Thoracic aorta (tissue), 2 donors: ENCODE measurements around the gene USP47. TPM values are rescaled to one million over a fixed set of nuclear protein-coding genes. Genes with fewer than 3 reads are reported as not detected.

Experiments
- ATAC-seq: fragments of 150-250 bp; one replicate; pipeline ENCODE4 v1.8.0; 2017; ENCODE audit warnings: low read depth; ENCODE audit not compliant: insufficient number of reproducible peaks, low FRiP score
- DNase-seq: peaks from one replicate; pipeline ENCODE4 v3.0.0-alpha.2; 2020; ENCODE audit warnings: low spot score
- H3K27ac ChIP-seq, 2 donors: fragments of 200-600 bp; sonication (generic); 1 replicate in 1 of 2; 2 replicates in 1 of 2; pipeline ENCODE4 v1.5.1; 2016; ENCODE audit warnings: mild to moderate bottlenecking in 2 of 2, moderate library complexity in 2 of 2
- H3K27me3 ChIP-seq: fragments of 200-600 bp; sonication (generic); replicated peaks from 2 replicates; pipeline ENCODE4 v1.6.0; 2016; ENCODE audit warnings: mild to moderate bottlenecking; ENCODE audit not compliant: insufficient read depth
- H3K36me3 ChIP-seq: fragments of 200-600 bp; sonication (generic); one replicate; pipeline ENCODE4 v1.5.1; 2016
- H3K4me1 ChIP-seq, 2 donors: fragments of 200-600 bp; sonication (generic); 1 replicate in 1 of 2; 2 replicates in 1 of 2; pipeline versions ENCODE4 v1.5.1 to v1.6.0; 2016; ENCODE audit warnings: low read depth in 2 of 2, mild to moderate bottlenecking in 1 of 2; ENCODE audit not compliant: control insufficient read depth in 1 of 2
- H3K4me3 ChIP-seq: fragments of 200-600 bp; sonication (generic); 2 replicates; pipeline ENCODE4 v1.5.1; 2016; ENCODE audit warnings: mild to moderate bottlenecking
- H3K9me3 ChIP-seq: fragments of 200-600 bp; sonication (generic); 2 replicates; pipeline ENCODE4 v1.5.1; 2016
- total RNA-seq, 2 donors: library from RNA; depleted of rRNA; stranded (reverse); fragments of >200 nt; gene quantifications; one replicate each; pipeline versions ENCODE4 v1.1.0 to v1.2.3, GENCODE V29; 2016
- TF ChIP-seq, protein P1 (sequence below): fragments of 200-600 bp; sonication (generic); IDR thresholded peaks from one replicate; pipeline ENCODE4 v1.5.1; 2019; ENCODE audit warnings: antibody characterized with exemption

Gene USP47
- total RNA-seq, 2 donors from 2014 or later, result 55.0 to 86.4 TPM

DNA sequence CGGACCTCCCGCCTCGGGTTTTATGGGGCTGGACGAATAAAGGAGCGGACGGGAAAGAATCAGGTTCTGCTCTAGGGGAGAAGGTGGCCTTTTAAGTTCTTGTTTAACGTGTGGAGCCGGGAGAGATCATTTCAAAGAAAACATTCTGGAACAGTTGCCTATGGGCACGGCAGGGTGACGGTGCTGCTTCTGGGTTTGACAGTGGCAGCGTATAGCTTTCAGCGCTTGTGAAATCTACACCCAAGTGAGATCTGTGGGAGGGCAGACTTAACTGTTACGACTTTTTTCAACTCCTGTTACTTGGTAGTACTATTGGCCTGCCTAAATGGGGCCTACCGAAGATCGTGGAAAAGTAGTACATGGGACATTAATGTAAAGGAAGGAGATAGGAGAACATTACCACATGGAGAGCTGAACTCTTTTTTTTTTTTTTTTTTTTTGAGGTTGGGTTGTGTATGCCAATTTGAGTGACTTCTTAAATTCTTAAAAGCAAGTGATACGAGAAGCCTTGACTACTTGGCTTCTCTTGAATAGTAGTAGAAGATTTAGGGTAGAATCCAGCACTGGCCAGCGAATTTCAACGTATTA is 743 bp downstream of the USP47 start:
- TF ChIP-seq, protein P1, sequence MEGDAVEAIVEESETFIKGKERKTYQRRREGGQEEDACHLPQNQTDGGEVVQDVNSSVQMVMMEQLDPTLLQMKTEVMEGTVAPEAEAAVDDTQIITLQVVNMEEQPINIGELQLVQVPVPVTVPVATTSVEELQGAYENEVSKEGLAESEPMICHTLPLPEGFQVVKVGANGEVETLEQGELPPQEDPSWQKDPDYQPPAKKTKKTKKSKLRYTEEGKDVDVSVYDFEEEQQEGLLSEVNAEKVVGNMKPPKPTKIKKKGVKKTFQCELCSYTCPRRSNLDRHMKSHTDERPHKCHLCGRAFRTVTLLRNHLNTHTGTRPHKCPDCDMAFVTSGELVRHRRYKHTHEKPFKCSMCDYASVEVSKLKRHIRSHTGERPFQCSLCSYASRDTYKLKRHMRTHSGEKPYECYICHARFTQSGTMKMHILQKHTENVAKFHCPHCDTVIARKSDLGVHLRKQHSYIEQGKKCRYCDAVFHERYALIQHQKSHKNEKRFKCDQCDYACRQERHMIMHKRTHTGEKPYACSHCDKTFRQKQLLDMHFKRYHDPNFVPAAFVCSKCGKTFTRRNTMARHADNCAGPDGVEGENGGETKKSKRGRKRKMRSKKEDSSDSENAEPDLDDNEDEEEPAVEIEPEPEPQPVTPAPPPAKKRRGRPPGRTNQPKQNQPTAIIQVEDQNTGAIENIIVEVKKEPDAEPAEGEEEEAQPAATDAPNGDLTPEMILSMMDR, result no peak
- peaks cover 27 to 40% of the 10 kb centered on the region in 2 donors for H3K4me1 ChIP-seq
- H3K27ac ChIP-seq, result peak overlapping the region; percentile 98 to 100
- peak overlapping the region; percentile 77 for H3K4me3 ChIP-seq
- no peaks in the 10 kb centered on the region for H3K9me3 ChIP-seq
- H3K36me3 ChIP-seq, result no peaks in the 10 kb centered on the region
- DNase-seq, result no peak
- H3K27me3 ChIP-seq, result no peaks in the 10 kb centered on the region
- ATAC-seq, result peak; percentile 51

DNA sequence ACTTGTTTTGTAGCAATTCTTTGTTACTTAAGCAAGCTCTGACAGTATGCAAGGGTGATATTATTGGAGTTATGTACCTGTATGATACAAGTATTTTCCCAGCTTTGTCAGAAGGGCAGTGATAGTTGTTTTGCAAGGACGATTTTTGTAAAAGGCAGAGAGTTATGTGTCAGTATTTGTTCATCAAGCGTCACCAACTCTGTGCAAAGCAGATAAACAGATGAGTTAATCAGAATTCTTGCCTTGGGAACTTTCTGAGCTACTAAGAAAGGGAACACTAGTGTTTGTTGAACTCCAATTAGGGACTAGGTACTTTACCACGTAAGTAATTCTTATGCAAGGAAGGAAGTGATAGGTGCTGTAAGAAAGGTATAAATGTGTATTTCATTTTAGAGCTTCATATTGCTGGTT is 1.4 kb downstream of the USP47 start:
- H3K4me1 ChIP-seq, result peaks cover 34 to 47% of the 10 kb centered on the region in 2 donors
- no peaks in the 10 kb centered on the region for H3K27me3 ChIP-seq
- peak overlapping the region; percentile 77 for H3K4me3 ChIP-seq
- no peak for ATAC-seq
- H3K9me3 ChIP-seq, result no peaks in the 10 kb centered on the region
- peak overlapping the region; percentile 98 to 100 for H3K27ac ChIP-seq
- no peak for DNase-seq
- TF ChIP-seq, protein P1, result no peak
- no peaks in the 10 kb centered on the region for H3K36me3 ChIP-seq

DNA sequence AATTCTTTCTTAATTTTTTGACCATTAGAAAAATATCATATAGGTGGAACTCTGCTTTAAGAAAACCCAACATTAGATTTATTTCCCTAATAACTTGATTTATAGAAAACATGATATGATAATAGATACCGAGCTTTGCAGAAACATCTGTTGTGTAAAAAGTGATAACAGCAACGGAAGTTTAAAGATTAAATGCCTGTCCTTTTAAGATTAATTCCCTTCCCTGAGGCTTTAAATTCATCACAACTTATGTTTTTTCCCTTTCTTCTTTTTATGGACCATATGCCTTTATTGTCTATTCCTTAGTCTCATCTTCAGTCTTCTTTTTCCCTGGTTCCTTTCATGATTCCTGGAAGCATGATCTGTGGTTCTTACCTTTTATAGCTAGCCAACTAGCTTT is 1.9 kb downstream of the USP47 start:
- H3K27ac ChIP-seq, result peak overlapping the region; percentile 98 to 100
- H3K27me3 ChIP-seq, result no peaks in the 10 kb centered on the region
- TF ChIP-seq, protein P1, result no peak
- peaks cover 35 to 51% of the 10 kb centered on the region in 2 donors for H3K4me1 ChIP-seq
- no peaks in the 10 kb centered on the region for H3K9me3 ChIP-seq
- DNase-seq (no peak), ATAC-seq (no peak)
- peak overlapping the region; percentile 77 for H3K4me3 ChIP-seq
- H3K36me3 ChIP-seq, result no peaks in the 10 kb centered on the region

DNA sequence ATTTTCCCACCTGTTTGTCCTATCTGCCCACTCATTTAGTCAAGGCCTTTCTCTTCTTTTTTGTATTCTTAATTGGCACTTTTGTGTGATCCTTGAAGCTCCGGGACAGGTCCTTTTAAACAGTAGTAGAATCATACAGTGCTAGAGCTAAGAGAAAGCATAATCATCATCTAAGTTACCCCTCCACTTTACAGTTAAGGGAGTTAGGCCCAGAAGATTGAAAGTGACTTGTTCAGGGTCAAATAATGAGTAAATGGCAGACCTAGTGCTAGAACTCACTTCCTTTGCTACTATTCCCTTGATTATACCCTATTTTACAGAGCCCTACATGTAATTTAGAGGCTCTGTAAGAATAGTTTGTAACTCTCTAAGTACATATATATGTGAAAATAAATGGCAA is 2.5 kb downstream of the USP47 start:
- Histone ChIP-seq H3K27me3 (no peaks in the 10 kb centered on the region), H3K9me3 (no peaks in the 10 kb centered on the region), H3K4me3 (peak overlapping the region; percentile 77), H3K4me1 (peaks cover 39 to 57% of the 10 kb centered on the region in 2 donors), H3K36me3 (no peaks in the 10 kb centered on the region), H3K27ac (peak overlapping the region; percentile 98 to 100)
- TF ChIP-seq, protein P1, result no peak
- ATAC-seq (no peak), DNase-seq (no peak)

DNA sequence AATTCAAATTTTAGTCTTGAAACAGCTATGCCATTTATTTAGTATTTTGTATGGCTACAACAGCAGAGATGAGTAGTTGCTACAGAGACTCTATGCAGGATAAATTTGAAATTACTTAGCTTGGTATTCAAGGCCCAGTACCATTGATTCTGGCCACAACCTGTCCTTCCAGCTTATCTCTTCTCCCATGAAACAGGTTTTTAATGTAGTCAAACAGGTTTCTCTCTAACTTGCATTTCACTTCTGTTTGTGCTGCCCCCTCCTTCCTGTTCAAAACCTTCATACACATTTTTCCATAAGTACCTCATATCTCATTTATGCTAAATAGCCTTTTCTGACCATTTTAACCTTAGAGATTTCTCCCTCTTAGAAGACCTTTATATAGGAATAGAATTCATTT is 3.3 kb downstream of the USP47 start:
- Histone ChIP-seq H3K4me1 (peaks cover 46 to 65% of the 10 kb centered on the region in 2 donors), H3K4me3 (no peak overlapping the region)

More for the DNA sequence above, 3.3 kb downstream of the USP47 start:
- DNase-seq, result no peak
- TF ChIP-seq, protein P1, result no peak
- peak overlapping the region; percentile 19 to 100 for H3K27ac ChIP-seq
- no peak for ATAC-seq
- no peaks in the 10 kb centered on the region for H3K36me3 ChIP-seq
- no peaks in the 10 kb centered on the region for H3K27me3 ChIP-seq
- H3K9me3 ChIP-seq, result no peaks in the 10 kb centered on the region
